HepG2 (cell line): Measurements from ENCODE around the gene METAP1D. TPM values are rescaled to one million over a fixed set of nuclear protein-coding genes. Genes with fewer than 3 reads are reported as not detected.
A peak's percentile ranks its signal among the peaks of the same experiment; 100 is the strongest.

Experiments
- CENPT ChIP-seq: sonication (generic); formaldehyde crosslinking; IDR thresholded peaks from 2 replicates; pipeline ENCODE4 v1.8.0; 2022; ENCODE audit warnings: low read depth, mild to moderate bottlenecking, moderate library complexity, missing genetic modification reagents
- CHD4 ChIP-seq: fragments of 200-600 bp; sonication (generic); IDR thresholded peaks from 2 replicates; pipeline ENCODE4 v1.7.0; 2017; ENCODE audit warnings: mild to moderate bottlenecking, low read length, borderline replicate concordance
- DDIT3 ChIP-seq: sonication (generic); formaldehyde crosslinking; IDR thresholded peaks from 2 replicates; pipeline ENCODE4 v1.4.0; 2020; ENCODE audit warnings: mild to moderate bottlenecking, missing genetic modification reagents
- ETV6 ChIP-seq: sonication (generic); formaldehyde crosslinking; conservative IDR thresholded peaks from 2 replicates; pipeline ENCODE4 v1.4.0; 2020; ENCODE audit warnings: missing genetic modification reagents
- FOXJ3 ChIP-seq: sonication (generic); formaldehyde crosslinking; IDR thresholded peaks from 2 replicates; pipeline ENCODE4 v1.4.0; 2020; ENCODE audit warnings: missing genetic modification reagents, mild to moderate bottlenecking, borderline replicate concordance
- FOXK2 ChIP-seq: fragments of 450-650 bp; IDR thresholded peaks from 2 replicates; pipeline ENCODE4 v1.6.1; 2016
- HMGA1 ChIP-seq: sonication (generic); formaldehyde crosslinking; conservative IDR thresholded peaks from 2 replicates; pipeline ENCODE4 v1.4.0; 2020; ENCODE audit warnings: missing genetic modification reagents
- IKZF1 ChIP-seq: fragments of 450-650 bp; IDR thresholded peaks from 2 replicates; pipeline ENCODE4 v1.7.1; 2016
- NFATC3 ChIP-seq: sonication (generic); formaldehyde crosslinking; IDR thresholded peaks from 2 replicates; pipeline ENCODE4 v1.5.1; 2020; ENCODE audit warnings: mild to moderate bottlenecking, missing genetic modification reagents
- NPAS2 ChIP-seq: sonication (generic); formaldehyde crosslinking; IDR thresholded peaks from 2 replicates; pipeline ENCODE4 v1.8.0; 2022; ENCODE audit warnings: mild to moderate bottlenecking, missing genetic modification reagents, borderline replicate concordance
- POLR2G ChIP-seq: fragments of 200-400 bp; formaldehyde crosslinking; IDR thresholded peaks from 2 replicates; pipeline ENCODE4 v1.6.1; 2018; ENCODE audit warnings: mild to moderate bottlenecking, low read depth, low read length, moderate library complexity
- SP5 ChIP-seq: IDR thresholded peaks from 2 replicates; pipeline ENCODE4 v1.6.1; 2016; ENCODE audit warnings: low read depth, borderline replicate concordance
- SUZ12 ChIP-seq: fragments of 150-350 bp; IDR thresholded peaks from 2 replicates; pipeline ENCODE4 v1.6.1; 2014; ENCODE audit warnings: low read depth, low read length
- TBL1XR1 ChIP-seq: fragments of 150-350 bp; IDR thresholded peaks from 2 replicates; pipeline ENCODE4 v1.6.1; 2014; ENCODE audit warnings: borderline replicate concordance, low read length; ENCODE audit not compliant: partially characterized antibody
- TBX2 ChIP-seq: sonication (generic); formaldehyde crosslinking; IDR thresholded peaks from 2 replicates; pipeline ENCODE4 v1.5.0; 2020; ENCODE audit warnings: missing genetic modification reagents, mild to moderate bottlenecking, borderline replicate concordance
- ZMYM3 ChIP-seq: sonication (generic); formaldehyde crosslinking; IDR thresholded peaks from 2 replicates; pipeline ENCODE4 v1.5.1; 2020; ENCODE audit warnings: mild to moderate bottlenecking, missing genetic modification reagents
- ZNF10 ChIP-seq: sonication (generic); formaldehyde crosslinking; IDR thresholded peaks from 2 replicates; pipeline ENCODE4 v1.4.0; 2020; ENCODE audit warnings: mild to moderate bottlenecking, low read depth, missing genetic modification reagents, borderline replicate concordance
- ZNF121 ChIP-seq: sonication (generic); formaldehyde crosslinking; IDR thresholded peaks from 2 replicates; pipeline ENCODE4 v1.5.0; 2020; ENCODE audit warnings: mild to moderate bottlenecking, missing genetic modification reagents
- ZNF235 ChIP-seq: sonication (generic); formaldehyde crosslinking; IDR thresholded peaks from 2 replicates; pipeline ENCODE4 v1.8.1; 2023; ENCODE audit warnings: mild to moderate bottlenecking, missing genetic modification reagents, borderline replicate concordance
- ZNF263 ChIP-seq: sonication (generic); formaldehyde crosslinking; IDR thresholded peaks from 2 replicates; pipeline ENCODE4 v1.4.0; 2020; ENCODE audit warnings: missing genetic modification reagents
- ZNF350 ChIP-seq: sonication (generic); formaldehyde crosslinking; IDR thresholded peaks from 2 replicates; pipeline ENCODE4 v1.4.0; 2020; ENCODE audit warnings: mild to moderate bottlenecking, low read depth, missing genetic modification reagents, borderline replicate concordance
- ZNF598 ChIP-seq: sonication (generic); formaldehyde crosslinking; IDR thresholded peaks from 2 replicates; pipeline ENCODE4 v1.5.1; 2020; ENCODE audit warnings: mild to moderate bottlenecking, missing genetic modification reagents, borderline replicate concordance
- ZNF784 ChIP-seq: sonication (generic); formaldehyde crosslinking; IDR thresholded peaks from 2 replicates; pipeline ENCODE4 v1.5.1; 2020; ENCODE audit warnings: missing genetic modification reagents, mild to moderate bottlenecking, borderline replicate concordance
- ZNF800 ChIP-seq: sonication (generic); formaldehyde crosslinking; IDR thresholded peaks from 2 replicates; pipeline ENCODE4 v1.4.0; 2020; ENCODE audit warnings: missing genetic modification reagents
- polyA plus RNA-seq, 8 experiments: library from polyadenylated mRNA; depleted of rRNA in 3 of 8; stranded (reverse) in 7 of 8; unstranded in 1 of 8; fragments of >200 nt; fragmentation: Illumina TruSeq in 4 of 8; extraction: Trizol in 4 of 8; gene quantifications; 2 replicates each; pipeline versions ENCODE4 v1.2.1 to v1.2.3, GENCODE V29; 2011 to 2016; ENCODE audit warnings: low read depth in 4 of 8, missing spikeins in 1 of 8, mixed read lengths in 1 of 8; ENCODE audit not compliant: insufficient read depth in 1 of 8
- total RNA-seq, 5 experiments: library from RNA; depleted of rRNA; stranded (reverse); fragments of >200 nt; fragmentation: Illumina TruSeq; extraction: Trizol; gene quantifications; 2 replicates each; pipeline ENCODE4 v1.2.3, GENCODE V29; 2016; ENCODE audit warnings: low read depth in 1 of 5
- TF ChIP-seq, protein P1 (sequence below): sonication (generic); formaldehyde crosslinking; IDR thresholded peaks from 2 replicates; pipeline ENCODE4 v1.4.0; 2020; ENCODE audit warnings: missing genetic modification reagents

The METAP1D gene
- total and polyA plus RNA-seq, 2 of the 13 experiments (the other 11 are each of a cell fraction or from before 2014, with no cell fraction given), result 14.7 to 21.6 TPM

DNA sequence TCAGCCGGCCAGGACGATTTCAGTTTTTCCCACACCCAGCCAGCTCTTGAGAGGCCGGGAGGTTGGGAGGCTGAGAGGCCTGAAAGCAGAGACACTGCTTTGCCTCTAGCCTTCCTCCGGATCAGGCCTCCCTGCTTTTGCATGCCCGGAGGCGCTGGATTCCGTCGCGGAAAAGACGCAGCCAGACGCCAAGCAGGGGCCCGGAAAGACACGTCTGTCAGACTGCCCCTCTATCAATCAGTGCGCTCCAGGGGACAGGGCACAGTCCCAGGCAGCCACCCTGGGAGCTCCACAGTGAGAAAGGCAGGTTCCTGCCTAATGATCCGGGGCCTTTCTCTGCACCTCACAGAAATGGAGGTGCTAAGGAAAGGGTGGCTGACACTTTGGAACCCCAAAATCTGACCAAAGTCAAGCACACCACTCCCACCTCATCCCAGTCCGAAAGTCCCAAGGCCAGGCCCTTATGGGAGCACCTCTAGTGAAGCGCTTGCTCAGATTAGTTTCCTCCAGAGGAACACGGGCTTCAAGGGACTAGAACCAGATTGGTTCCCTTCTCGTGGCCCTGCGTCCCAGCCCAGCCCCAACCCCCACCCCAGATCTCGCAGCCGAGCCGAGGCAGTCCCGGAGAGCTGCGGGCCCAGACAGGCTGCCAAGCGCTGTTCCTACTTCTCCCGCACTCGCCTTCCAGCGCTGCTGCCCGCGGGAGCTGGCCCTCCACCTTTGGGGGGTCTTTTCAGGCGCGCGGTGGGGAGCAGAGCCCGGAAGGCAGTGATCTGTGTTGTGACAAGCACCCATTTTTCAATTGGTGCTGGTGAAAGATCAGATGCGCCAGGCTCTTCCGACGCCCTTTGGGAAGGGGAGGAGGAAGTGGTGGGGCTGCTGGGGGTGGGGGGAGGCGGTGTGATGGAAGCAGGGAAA is 90.5 kb downstream of the METAP1D start (continued):
- TF ChIP-seq FOXK2 (no peak), ZNF235 (CRISPR knock-in tag) (no peak), CHD4 (no peak), IKZF1 (no peak), DDIT3 (CRISPR knock-in tag) (no peak), ZNF784 (no peak), ZNF800 (CRISPR knock-in tag) (0 out of 2 replicates have a peak, but pooled peaks have one; percentile 23), FOXJ3 (CRISPR knock-in tag) (no peak), CENPT (CRISPR knock-in tag) (no peak), ZNF10 (CRISPR knock-in tag) (no peak), SP5 (CRISPR knock-in tag) (no peak), ZNF598 (0 out of 2 replicates have a peak, but pooled peaks have one; percentile 18), ETV6 (CRISPR knock-in tag) (no peak), ZNF121 (CRISPR knock-in tag) (no peak), ZMYM3 (CRISPR knock-in tag) (no peak), TBX2 (no peak), ZNF350 (CRISPR knock-in tag) (0 out of 2 replicates have a peak, but pooled peaks have one; percentile 10), HMGA1 (CRISPR knock-in tag) (no peak), NPAS2 (no peak), SUZ12 (no peak), NFATC3 (CRISPR knock-in tag) (no peak), TBL1XR1 (no peak), POLR2G (no peak), ZNF263 (CRISPR knock-in tag) (peak; percentile 48; the same call in 1 of the 2 replicates)
- TF ChIP-seq, protein P1, sequence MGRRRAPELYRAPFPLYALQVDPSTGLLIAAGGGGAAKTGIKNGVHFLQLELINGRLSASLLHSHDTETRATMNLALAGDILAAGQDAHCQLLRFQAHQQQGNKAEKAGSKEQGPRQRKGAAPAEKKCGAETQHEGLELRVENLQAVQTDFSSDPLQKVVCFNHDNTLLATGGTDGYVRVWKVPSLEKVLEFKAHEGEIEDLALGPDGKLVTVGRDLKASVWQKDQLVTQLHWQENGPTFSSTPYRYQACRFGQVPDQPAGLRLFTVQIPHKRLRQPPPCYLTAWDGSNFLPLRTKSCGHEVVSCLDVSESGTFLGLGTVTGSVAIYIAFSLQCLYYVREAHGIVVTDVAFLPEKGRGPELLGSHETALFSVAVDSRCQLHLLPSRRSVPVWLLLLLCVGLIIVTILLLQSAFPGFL (CRISPR knock-in tag), result no peak
